IPS-11a (cell line): Measurements from ENCODE around the gene KRTAP5-10.
A peak's percentile ranks its signal among the peaks of the same experiment; 100 is the strongest.
"Not testable (repeated sequence)": the region's sequence is repeated elsewhere in the genome, so short reads cannot be mapped to it uniquely, and the experiment has no call there.

Source experiments
- H3K4me3 ChIP-seq: one replicate; pipeline ENCODE4 v1.5.1; 2013; ENCODE audit warnings: low read depth, low read length, control low read depth

KRTAP5-10 gene

DNA sequence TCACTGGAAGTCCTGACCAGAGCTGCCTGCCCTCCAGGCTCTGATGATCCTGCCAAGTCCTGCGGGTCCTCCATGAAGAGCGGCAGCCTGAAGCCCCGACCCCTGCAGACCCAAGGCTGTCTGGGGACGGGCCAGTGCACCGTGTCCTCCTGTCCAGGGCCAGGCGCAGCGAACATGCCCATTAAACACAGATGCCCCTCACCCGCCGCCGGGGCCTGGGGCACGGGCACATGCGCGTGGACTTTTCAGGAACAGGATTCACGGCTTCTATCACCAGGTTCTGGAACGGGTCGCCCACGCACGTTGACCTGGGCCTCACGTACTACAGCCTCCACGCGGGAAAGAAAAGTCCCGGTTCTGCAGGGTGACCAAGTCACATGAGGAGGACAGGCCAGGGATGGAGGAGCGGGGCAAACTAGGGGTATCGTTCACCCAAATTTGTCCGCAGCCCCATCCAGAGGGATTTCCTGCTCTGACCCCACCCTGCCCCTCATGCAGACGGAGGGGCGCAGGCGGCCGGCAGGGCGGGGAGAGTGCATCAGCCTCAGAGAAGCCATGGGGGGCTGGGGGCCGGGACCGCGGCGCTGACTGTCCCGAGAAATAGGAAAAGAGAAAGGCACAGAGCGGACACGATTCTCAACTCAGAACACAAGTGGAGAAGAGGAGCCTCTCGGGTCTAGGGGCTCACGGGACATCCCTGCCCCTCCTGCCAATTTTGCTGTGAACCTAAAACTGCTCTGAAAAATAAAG, 5.9 kb downstream of the KRTAP5-10 start:
- H3K4me3 ChIP-seq = not testable (repeated sequence)

DNA sequence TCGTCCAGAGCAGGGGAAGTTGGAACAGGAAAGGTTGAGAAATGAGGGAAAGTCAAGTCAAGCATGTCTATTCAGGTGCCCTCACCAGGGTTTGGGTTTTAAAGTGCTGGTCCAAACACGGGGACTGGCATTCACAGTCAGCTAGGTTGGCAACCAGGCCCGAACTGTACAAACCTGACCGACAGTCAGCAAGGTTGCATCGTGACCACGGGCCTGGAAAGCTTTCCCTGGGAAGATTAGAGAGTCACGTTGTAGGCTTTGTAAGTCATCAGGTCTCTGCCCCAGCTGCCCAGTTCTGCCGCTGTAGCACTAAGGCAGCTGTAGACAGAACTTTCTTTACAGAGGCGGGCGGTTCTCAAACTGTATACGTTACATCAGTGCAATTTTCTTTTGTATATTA, 7.4 kb downstream of the KRTAP5-10 start:
- no peak overlapping the region for H3K4me3 ChIP-seq

DNA sequence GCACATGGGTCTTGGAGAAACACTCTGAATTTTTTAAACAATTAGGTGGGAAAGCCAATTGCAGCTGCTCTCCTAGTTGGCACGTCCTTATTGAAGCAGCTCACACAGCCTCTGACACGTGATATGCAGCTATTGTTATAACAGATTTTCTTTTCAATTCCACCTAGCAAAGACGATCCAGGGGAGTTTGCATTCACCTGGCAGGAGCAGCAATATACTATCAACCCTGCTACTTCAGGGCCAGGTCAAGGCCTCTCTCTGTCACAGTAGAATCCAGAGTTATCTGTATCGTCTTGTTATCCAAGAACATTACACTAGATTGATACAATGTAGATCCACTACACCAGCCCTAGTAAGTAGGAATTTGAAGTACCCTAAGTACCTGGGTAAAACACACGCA, 9.1 kb downstream of the KRTAP5-10 start:
- no peak overlapping the region for H3K4me3 ChIP-seq

DNA sequence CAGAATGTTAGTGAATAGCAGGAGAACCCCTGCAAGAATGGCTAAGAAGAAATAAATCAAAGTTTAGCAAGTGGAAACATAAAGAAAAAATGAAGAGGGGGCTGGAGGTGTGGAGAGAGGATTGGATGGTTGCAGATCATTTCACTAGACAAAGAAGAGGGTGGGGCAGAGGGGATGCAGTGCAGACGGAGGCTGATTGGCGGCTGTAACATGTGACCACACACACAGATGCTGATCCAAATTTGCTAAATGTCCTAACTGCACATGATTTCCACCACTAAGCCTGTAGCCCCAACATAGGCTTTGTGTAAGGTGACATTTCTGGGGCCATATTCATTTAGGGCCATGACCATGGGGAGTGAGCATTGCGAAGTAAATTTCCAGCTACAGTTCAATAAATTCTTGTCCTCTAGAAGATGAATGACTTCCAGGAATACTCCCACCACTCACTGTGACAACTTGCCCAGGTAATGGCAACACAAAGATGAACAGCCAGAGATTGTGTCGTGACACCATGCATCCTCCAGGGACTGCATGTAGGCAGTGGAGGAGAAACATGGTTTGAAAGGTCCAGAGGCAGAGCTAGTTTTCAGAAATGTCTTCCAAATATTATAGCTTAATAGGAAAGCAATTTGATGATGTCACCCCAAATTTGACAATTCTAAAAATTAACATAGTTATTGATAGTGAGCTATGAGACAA, 10.5 kb downstream of the KRTAP5-10 start:
- H3K4me3 ChIP-seq = no peak overlapping the region

DNA sequence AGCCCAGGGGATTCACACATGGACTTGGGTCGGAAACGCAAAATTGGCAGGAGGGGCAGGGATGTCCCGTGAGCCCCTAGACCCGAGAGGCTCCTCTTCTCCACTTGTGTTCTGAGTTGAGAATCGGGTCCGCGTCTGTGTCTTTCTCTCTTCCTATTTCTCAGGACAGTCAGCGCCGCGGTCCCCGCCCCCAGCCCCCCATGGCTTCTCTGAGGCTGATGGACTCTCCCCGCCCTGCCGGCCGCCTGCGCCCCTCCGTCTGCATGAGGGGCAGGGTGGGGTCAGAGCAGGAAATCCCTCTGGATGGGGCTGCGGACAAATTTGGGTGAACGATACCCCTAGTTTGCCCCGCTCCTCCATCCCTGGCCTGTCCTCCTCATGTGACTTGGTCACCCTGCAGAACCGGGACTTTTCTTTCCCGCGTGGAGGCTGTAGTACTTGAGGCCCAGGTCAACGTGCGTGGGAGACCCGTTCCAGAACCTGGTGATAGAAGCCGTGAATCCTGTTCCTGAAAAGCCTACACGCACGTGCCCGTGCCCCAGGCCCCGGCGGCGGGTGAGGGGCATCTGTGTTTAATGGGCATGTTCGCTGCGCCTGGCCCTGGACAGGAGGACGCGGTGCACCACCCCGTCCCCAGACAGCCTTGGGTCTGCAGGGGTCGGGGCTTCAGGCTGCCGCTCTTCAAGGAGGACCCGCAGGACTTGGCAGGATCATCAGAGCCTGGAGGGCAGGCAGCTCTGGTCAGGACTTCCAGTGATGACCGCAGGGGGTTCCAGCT, 11.5 kb downstream of the KRTAP5-10 start:
- not testable (repeated sequence) for H3K4me3 ChIP-seq

DNA sequence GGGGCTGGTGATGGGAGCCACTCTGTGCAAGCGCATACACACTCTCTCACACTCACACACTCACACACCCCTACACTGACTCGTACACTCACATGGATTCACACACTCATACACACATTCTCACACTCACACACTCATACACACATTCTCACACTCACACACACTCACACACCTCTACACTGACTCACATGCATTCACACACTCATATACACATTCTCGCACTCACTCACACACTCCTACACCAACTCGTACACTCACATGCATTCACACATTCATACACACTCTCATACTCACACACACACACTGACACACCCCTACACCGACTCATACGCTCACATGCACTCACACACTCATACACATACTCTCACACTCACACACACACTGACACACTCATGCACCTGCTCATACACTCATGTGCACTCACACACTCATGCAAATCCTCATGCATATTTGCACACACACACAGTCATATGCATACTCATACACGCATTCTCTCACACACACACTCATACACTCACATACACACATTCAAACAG, 12.2 kb downstream of the KRTAP5-10 start:
- no peak overlapping the region for H3K4me3 ChIP-seq

DNA sequence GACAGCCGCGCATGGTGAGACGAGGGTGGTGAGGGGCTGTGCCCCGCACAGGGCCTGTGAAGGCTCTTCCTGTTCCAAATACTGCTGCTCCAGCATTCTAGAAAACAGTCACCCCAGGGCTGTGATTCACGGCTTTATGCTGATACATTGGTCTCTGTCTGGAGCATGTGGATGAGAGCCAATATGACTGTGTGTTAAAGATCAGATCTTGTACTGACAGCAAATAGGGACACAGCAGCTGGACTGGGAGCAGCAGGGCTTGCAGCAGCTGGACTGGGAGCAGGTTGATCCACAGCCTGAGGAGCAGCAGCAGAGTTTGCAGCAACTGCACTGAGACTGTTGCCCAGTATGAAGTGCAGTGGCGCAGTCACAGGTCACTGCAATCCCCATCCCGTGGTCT, 14.2 kb downstream of the KRTAP5-10 start:
- H3K4me3 ChIP-seq = not testable (repeated sequence)

DNA sequence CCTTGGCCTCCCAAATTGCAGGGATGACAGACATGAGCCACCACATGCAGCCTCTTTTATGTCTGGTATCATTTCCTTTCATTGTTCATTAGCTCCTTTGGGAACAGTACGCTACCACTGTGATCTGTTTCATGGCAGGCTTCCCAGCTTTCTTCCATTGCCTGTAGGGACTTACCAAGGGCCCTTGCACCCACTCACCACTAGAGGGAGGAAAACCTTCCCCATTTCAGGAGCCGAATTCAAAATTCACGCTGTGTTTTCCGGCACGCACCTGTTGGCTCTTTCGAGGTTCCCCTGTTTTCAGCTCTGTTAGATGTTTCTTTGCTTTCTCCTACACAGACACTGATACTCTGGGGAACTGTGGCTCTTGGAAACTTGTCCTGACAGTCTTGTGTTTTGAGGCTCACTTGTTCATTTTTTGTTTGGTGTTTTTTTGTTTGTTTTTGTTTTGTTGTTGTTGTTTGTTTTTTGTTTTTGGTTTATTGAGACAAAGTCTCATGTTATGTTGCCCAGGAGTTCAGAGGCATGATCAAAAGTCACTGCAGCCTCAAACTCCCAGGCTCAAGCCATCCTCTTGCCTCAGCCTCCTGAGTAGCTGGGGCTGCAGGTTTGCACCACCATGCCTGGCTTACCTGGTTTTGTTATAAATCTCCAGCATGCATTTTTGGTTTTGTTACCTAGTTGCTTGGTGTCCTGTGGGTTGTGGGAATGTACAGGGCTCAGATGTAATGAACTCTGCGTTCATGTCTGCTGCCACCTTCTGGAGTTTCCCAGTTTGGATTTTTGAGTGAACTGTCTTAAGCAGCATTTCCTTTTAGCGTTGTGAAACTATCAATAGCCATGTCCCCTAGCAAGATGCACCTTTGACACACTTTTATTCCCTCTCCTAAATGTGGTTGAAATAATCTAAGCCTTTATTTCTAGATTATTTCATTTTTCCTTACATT, 15.0 kb downstream of the KRTAP5-10 start:
- no peak overlapping the region for H3K4me3 ChIP-seq

DNA sequence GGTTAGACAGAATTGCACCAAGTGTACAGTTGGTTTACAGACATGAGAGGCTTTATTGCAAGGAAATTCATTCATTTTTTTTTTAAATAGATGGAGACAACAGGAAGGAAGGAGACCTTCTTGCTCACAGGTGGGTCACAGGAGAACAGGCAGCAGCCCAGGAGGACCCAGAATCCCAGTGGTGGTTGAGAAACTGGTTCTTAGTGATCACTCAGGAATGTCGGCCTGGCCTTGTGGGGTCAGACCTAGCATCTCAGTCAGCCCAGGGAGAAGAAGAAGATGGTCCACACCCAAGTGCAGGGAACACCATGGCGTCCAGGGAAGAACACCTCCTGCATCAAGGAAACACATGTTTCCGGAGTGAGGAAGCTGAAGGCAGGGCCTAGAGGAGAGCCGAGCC, 16.5 kb downstream of the KRTAP5-10 start:
- no peak overlapping the region for H3K4me3 ChIP-seq

DNA sequence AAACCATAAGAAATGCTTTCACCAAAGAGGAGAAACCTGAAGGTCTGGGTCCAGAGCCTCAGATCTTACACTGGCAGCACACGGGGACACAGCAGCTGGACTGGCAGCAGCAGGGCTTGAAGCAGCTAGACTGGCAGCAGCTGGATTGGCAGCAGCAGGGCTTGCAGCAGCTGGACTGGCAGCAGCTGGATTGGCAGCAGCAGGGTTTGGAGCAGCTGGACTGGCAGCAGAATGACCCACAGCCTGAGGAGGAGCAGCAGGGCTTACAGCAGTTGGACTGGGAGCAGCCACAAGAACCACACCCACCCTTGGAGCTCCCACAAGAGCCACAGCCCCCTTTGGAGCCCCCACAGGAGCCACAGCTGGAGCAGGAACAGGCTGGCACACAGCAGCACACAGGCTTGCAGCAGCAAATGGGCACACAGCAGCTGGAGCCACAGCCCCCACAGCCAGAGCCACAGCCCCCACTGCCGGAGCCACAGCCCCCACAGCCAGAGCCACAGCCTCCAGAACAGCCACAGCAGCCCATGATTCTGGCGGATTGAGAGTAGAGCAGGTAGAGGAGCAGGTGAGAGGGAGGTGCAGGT, 17.0 kb downstream of the KRTAP5-10 start, which contains the start of gene KRTAP5-11:
Gene KRTAP5-11, minus strand, starts transcription at position 567 of the 587 bp plus-strand sequence. Its CDS starts 38 bp downstream, at position 529.
- no peak within 1 kb of the TSS for H3K4me3 ChIP-seq

DNA sequence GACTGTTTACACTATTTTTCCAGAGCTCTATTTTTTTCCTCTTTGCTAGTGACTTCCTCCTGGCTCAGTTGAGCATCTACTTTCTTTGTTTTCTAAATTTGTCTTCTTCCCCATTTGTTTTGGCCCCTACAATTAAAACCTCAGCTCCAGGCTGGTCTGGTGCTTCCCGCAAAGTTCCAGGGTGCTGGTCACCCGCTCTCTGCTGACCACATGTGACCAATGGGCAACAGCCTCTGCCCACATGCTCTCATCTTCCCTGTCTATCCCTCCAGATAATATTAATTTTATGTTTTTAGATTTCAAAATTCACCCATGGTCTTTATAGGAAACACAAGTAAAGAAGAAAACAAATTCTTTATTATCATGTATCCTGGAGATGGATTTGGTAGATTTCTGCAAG, 17.6 kb downstream of the KRTAP5-10 start:
- H3K4me3 ChIP-seq = not testable (repeated sequence)

DNA sequence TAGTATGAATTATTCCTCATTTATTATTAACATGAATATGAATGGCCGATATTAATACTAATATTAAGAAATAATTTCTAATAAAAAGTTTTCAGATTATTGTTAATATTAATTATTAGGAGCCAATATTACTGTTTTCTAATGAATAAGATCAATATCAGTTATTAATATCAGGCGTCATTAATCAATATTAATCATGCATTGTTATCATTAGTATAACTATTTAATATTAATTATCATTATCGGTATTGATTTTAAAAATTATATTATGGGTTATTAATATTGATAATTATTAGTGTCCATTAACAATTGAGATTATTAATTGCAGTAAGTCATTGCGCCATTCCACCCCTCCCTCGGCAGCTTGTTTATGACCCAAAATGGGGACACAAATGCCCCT, 20.3 kb downstream of the KRTAP5-10 start:
- not testable (repeated sequence) for H3K4me3 ChIP-seq

DNA sequence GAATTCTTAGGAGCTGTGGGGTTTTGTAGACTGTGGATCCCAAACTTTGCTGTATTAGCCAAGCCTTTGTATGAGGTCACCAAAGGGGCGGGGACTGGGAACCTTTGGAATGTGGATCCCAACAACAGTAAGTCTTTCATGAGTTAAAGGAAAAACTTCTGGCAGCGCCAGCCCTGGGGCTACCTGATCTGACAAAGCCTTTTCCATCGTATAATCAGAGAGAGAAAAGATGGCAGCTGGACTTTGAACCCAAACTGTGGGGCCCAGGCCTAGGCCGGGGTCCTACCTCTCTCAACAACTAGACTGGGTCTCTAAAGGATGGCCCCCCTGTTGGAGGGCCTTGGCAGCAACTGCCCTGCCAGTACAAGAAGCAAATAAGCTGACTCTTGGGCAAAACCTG, 23.0 kb downstream of the KRTAP5-10 start:
- H3K4me3 ChIP-seq = not testable (repeated sequence)

DNA sequence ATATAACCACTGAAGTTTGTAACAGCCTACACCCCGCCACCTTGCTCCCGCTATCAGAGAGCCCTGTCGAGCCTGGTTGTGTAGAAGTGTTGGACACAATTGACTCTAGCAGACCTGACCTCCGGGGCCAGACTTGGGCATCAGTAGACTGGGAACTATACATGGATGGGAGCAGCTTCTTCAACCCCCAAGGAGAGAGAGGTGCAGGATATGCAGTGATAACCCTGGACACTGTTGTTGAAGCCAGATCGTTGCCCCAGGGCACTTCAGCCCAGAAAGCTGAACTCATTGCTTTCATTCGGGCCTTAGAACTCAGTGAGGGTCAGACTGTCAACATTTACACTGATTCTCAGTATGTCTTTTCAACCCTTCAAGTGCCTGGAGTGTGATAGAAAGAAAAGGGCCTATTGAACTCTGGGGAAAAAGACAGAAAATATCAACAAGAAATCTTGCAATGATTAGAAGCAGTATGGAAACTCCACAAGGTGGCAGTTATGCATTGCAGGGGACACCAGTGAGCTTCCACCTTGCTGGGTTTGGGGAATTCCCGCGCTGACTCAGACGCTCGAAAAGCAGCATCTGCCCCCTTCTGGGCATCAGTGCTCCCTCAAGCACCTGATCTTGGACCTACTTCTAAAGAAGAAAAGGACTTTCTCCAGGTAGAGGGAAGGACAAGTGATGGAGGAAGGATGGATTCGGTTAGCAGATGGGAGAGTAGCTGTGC, 23.6 kb downstream of the KRTAP5-10 start:
- H3K4me3 ChIP-seq = not testable (repeated sequence)

DNA sequence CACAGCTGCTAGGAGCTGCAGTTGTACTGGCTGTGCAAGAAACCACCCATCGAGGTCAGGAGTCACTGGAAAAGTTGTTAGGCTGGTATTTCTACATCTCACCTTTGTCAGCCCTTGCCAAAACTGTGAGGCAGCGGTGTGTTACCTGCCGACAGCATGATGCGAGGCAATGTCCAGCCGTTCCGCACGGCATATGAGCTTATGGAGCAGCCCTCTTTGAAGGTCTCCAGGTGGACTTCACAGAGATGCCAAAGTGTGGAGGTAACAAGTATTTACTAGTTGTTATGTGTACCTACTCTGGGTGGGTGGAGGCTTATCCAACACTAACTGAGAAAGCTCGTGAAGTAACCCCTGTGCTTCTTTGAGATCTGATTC, 24.2 kb downstream of the KRTAP5-10 start:
- H3K4me3 ChIP-seq = not testable (repeated sequence)

DNA sequence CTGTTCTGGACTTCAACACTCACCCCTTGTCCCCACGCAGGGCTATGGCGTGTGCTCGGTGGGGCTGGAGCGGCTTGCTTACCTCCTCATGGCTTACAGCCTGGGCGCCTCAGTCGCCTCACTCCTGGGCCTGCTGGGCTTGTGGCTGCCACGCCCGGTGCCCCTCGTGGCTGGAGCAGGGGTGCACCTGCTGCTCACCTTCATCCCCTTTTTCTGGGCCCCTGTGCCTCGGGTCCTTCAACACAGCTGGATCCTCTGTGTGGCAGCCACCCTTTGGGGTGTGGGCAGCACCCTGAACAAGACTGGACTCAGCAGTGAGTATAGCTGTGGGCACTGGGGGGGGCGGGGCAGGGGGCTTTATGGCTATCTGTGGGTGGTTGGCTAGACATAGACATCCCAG, 37.9 kb downstream of the KRTAP5-10 start:
- H3K4me3 ChIP-seq = not testable (repeated sequence)

DNA sequence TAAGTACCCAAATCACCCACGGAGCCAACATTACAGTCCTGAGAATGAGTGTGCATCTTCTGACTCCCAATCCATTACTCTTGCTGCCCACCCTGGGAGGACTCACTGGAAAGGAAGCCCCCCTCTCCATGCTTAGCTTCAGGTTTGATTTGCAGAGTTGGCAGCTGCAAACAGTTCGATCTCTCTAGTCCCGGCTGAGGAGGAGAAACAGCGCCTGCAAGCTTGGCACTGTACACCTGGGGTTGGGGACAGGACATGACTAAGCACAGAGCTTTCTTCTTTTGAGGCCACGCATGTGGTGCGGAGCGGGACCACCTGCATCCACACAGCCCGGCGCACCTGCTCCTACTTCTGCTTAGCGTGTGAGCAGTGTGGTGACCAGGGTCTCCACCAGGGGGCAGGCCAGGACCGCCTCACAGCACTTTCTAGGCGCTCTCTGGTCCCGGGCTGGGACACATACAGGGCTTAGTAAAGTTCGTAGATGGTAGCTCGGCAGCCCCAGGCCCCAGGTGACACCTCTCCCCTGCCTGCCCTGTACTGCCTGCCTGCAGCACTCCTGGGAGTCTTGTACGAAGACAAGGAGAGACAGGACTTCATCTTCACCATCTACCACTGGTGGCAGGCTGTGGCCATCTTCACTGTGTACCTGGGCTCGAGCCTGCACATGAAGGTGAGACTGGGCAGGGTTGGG, 39.6 kb downstream of the KRTAP5-10 start:
- not testable (repeated sequence) for H3K4me3 ChIP-seq

DNA sequence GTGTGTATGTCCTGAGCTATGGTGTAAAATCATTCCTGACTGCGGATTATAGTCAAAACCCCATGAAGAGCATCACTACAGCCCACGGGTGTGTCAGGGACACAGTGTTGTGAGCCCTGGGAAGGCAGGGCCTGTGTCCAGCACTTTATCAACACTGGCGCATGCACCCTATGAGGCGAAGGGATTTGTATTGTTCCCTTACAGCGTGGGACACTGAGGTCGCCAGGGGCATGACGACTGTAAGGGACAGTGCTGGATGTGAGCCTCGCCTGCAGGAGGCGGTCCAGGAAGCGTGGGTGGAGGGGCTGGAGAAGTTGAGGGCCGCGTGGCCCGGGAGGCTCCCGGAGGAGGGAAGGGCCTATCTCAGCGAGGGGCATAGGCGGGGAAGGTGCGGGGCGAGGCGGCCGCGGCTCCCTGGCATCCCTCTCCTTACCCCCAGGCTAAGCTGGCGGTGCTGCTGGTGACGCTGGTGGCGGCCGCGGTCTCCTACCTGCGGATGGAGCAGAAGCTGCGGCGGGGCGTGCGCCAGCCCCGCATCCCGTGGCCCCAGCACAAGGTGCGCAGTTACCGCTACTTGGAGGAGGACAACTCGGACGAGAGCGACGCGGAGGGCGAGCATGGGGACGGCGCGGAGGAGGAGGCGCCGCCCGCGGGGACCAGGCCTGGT, 41.6 kb downstream of the KRTAP5-10 start:
- H3K4me3 ChIP-seq = peak overlapping the region; percentile 30
